Fibroblast of skin of scalp (primary cell): ENCODE results near the gene ADCY1.
A peak's percentile ranks its signal among the peaks of the same experiment; 100 is the strongest.

Experiments
- DNase-seq: peaks from one replicate; pipeline ENCODE4 v3.0.0-alpha.2; 2013

Gene ADCY1

DNA sequence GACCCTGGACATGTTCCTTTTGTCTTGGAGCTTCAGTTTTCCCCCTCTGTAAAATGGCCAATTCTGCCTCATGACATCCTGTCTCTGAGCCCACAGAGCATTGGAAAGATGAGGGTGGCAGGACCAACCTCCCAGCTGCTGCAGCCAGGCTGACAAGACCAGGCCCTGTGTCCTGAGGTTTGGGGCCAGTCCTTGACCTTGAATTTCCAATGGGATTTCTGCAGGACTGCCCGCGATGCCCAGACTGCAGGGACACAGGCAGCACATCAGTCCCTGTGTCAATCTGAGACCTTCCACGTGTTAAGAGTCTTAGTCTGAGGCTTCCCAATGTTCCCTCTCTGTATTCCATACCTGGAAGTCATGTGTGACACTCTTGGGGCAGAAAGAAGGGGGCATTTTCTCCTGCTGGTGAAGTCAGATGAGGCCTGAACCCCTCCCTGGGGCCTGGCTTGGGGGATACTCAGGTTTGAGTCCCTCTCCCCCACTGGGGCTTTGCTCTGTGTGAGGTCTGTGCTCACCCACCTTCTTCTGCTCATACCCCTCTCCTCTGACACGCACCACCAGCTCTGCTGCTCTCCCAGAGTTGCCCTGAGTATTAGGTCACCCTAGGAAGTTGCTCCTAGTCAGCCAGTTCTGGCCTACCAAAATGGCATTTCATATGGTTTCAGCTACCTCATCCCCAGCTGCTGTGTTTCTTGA, 79.2 kb downstream of the ADCY1 start:
- no peak for DNase-seq

DNA sequence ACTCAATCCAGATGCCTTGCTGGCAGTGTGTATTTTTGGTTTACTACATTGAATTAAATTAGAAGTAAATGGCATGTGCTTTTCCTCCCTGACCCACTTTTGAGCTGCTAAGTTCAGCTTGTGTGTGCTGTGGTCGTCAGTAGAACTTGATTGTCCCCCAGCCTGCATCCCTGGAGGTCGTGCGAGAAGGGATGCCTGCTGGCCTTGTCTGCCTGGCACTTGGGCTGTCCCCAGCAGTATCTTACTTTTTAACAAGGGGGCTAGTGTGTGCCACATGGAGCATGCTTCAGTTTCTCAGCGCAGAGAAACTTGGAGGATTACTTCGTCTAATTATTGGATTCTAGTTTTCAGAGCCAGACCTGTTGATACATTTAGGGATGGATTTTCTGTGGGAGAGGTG, 80.2 kb downstream of the ADCY1 start:
- DNase-seq, result no peak

GRCh38 chr7:45655539-45655938, 81.4 kb downstream of the ADCY1 start:
- DNase-seq, result no peak

- no peak for DNase-seq
Measured at GRCh38 chr7:45656431-45656830, 82.3 kb downstream of the ADCY1 start.

GRCh38 chr7:45657136-45657889, 83.1 kb downstream of the ADCY1 start:
- no peak for DNase-seq

DNA sequence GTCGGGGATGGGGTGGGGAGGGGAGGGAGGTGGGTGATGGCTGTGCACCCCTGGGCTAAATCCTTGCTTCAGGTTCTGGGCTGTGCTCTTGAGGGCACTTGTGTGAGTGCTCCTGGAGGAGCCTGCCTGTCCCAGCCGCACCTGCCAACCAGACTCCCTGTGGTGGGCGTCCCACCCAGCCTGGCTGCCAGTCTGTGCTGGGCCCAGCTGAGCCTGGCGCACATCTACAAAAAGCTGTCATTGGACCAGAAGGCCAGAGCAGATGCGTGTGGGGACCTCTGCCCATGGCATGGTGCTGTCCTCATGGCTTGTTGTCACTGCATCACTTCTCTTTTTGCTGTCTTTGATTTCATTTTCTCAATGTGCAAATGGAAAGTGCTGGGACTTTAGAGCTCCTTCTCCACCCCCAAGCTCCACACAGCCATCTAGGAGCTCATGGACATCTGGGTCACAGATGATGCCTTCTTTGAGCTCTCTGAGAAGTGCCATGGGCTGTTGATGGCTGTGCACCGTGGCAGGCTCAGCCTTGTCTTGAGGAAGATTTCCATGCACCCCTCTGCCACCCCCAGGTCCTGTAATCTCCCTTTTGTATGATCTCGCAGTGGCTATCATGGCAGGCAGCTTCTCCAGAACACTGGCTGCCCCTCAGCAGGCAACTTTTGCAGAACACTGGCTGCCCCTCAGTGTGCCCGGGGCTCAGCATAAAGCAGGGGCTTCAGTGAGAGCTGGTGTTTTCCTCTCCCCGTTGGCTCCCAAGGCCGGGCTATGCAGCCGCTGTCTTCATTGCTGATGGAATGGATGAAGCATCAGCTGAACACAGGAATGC, 83.9 kb downstream of the ADCY1 start:
- no peak for DNase-seq

DNA sequence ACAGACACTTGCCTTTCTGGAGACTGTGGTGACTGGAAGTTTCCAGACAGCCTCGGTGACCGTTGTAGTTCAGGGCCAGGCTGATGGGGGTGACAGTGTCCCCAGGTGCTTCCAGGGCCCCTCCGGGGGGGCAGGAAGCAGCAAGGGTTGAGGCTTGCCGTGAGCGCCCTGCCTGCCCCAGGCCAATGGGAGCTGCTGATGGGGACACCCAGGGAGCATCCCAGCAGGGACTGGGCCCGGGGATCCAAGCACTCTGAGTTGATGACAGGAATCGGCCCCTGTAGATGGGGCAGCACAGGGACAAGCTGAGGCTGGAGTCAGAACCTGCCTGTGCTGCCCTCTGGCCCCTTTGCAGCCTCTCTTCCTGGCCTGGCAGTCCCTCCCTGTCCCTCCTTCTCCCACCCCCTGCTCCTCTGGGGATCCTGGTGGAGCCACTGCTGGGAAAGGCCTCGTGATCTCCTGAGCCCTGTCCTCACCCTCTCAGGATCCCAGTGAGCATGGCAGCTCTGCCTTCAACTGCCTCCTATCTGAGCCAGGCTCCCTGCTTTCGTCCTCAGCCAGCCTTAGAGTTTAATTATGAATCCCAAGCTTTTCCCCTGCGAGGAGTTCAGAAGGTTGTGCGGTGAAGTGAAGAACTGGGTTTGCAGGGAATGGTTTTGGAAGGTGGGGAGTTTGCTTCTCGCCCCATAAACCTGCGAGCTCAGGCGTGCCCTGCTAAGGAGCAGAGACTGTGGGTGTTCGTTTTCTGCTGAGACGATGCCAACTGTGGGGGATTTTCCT, 84.7 kb downstream of the ADCY1 start:
- no peak for DNase-seq

- no peak for DNase-seq
Measured at GRCh38 chr7:45659496-45660139, 85.5 kb downstream of the ADCY1 start.

- DNase-seq, result no peak
Measured at GRCh38 chr7:45660201-45660900, 86.2 kb downstream of the ADCY1 start.

DNA sequence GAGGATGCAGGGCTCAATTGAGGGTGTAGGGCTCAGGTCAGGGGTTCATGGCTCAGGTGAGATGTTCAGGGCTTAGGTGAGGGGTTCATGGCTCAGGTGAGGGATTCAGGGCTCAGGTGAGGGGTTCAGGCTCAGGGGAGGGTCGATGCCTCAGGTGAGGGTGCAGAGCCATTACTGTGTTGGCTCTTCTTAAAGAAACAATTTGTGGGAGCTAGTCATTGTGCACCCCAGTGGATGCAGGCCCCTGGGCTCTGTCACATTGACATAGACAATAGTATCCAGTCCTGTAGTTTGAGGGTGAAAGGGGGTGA, 86.7 kb downstream of the ADCY1 start:
- no peak for DNase-seq

DNA sequence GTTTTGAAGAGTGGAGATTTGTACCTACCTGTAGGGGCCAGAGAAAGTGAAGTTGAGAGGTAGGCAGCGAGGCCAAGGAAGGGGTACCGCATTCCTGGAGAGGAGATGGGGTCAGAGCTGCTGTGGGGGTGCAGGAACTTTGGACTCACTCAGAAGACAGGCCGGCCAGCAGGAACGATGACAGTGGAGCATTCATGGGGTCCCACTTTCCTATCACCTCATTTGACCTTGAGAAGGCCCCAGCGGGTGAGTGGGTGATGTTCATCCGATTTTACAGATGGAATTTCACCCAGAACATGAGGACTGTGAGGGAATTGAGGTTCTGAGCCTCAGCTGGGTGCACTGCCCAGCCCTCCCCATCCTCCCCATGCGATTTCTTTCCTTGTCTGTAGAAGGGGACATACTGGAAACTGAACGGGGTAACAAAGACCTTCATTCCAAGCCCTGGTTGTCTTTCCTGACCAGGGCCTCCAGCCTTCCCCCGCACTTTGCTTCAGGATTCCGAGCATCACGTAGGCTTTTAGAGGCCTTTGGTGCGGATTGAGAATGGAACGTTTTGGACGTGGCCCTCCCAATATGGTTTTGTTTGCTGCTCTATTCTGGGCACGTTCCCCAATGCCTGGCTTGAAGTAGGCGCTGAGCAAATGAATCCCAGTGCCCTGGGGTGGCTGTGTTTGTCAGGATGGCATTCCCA, 87.3 kb downstream of the ADCY1 start:
- DNase-seq, result no peak

DNA sequence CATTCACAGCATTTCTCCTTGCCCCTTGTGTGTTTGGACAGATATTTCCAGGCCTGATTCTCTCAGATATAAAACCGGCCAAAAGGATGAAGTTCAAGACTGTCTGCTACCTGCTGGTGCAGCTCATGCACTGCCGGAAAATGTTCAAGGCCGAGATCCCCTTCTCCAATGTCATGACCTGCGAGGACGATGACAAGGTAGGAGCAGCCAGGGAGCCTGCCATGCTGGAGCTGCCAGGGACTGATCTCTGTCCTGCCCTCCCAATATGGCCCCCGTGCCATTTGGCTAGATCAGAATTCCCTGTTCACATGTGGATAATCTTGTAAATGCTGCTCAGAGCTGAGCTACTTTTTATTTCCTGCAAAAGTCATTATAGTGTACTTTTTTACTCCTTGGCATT, 87.8 kb downstream of the ADCY1 start:
- DNase-seq, result no peak

- DNase-seq, result no peak
Measured at GRCh38 chr7:45662540-45663166, 88.5 kb downstream of the ADCY1 start.

DNA sequence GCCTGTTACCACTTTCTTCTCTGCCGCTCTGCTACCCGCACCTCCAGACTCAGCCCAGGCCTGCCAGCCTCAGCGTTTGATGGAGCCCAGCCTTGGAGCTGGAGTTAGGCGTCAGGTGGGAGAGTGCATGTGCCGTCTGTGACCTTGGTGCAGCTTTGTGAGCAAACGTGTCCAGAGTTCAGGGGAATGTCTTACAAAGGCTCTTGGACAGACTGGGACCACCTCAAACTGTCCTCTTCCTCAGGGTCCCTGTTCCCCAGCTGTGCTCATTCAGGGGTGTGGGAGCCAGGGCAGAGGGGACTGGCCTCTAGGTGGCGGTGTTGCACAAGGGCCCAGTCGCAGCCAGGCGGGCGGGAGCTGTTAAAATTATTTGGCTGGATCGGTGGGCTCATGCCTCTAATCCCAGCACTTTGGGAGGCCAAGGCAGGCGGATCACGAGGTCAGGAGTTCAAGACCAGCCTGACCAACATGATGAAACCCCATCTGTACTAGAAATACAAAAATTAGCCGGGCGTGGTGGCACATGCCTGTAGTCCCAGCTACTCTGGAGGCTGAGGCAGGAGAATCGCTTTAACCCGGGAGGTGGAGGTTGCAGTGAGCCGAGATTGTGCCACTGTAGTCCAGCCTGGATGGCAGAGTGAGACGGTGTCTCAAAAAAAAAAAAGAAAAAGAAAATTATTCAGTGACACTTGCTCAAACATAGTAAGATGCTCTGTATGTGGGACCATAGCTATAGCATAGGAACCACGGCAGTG, 89.2 kb downstream of the ADCY1 start:
- peak; percentile 39 for DNase-seq

- no peak for DNase-seq
Measured at GRCh38 chr7:45663965-45664633, 89.9 kb downstream of the ADCY1 start.

GRCh38 chr7:45665172-45665571, 91.0 kb downstream of the ADCY1 start:
- no peak for DNase-seq

GRCh38 chr7:45670227-45670626, 96.1 kb downstream of the ADCY1 start:
- no peak for DNase-seq

GRCh38 chr7:45670717-45671116, 96.5 kb downstream of the ADCY1 start:
- DNase-seq, result no peak

- DNase-seq, result no peak
Measured at GRCh38 chr7:45677311-45677900, 103.2 kb downstream of the ADCY1 start.
